HepG2 (cell line): ENCODE results near the gene ZNF628. TPM values are rescaled to one million over a fixed set of nuclear protein-coding genes. Genes with fewer than 3 reads are reported as not detected.

Experiments
- ATF1 ChIP-seq: IDR thresholded peaks from 2 replicates; pipeline ENCODE4 v1.6.1; 2016; ENCODE audit warnings: mild to moderate bottlenecking, control low read depth
- CREB1 ChIP-seq, 2 experiments: fragments of 450-650 bp in 1 of 2; IDR thresholded peaks; 2 replicates each; pipeline ENCODE4 v1.6.1; 2016 to 2017; ENCODE audit warnings: control low read depth in 1 of 2, mild to moderate bottlenecking in 1 of 2, missing compliant biosample characterization in 1 of 2, missing genetic modification characterization in 1 of 2
- GATAD1 ChIP-seq: IDR thresholded peaks from 2 replicates; pipeline ENCODE4 v1.6.1; 2016; ENCODE audit warnings: missing genetic modification reagents, missing compliant biosample characterization
- GATAD2A ChIP-seq: IDR thresholded peaks from 2 replicates; pipeline ENCODE4 v1.6.1; 2016
- HNRNPH1 ChIP-seq: fragments of 200-400 bp; formaldehyde crosslinking; optimal IDR thresholded peaks from 2 replicates; pipeline ENCODE3; 2017; ENCODE audit warnings: mild to moderate bottlenecking, low read depth, low read length
- NFKB2 ChIP-seq: sonication (generic); formaldehyde crosslinking; IDR thresholded peaks from 2 replicates; pipeline ENCODE4 v1.4.0; 2020; ENCODE audit warnings: missing genetic modification reagents, borderline replicate concordance
- PAWR ChIP-seq: sonication (generic); formaldehyde crosslinking; IDR thresholded peaks from 2 replicates; pipeline ENCODE4 v1.4.0; 2020; ENCODE audit warnings: missing genetic modification reagents, mild to moderate bottlenecking, borderline replicate concordance
- PHB2 ChIP-seq: fragments of 450-650 bp; IDR thresholded peaks from 2 replicates; pipeline ENCODE4 v1.6.1; 2018; ENCODE audit not compliant: partially characterized antibody
- PLRG1 ChIP-seq: fragments of 450-650 bp; conservative IDR thresholded peaks from 2 replicates; pipeline ENCODE4 v1.6.1; 2016
- REPIN1 ChIP-seq: sonication (generic); formaldehyde crosslinking; IDR thresholded peaks from 2 replicates; pipeline ENCODE4 v1.8.0; 2022; ENCODE audit warnings: missing genetic modification reagents, low read depth, mild to moderate bottlenecking, borderline replicate concordance
- RXRA ChIP-seq: sonication (generic); formaldehyde crosslinking; IDR thresholded peaks from 2 replicates; pipeline ENCODE4 v1.5.1; 2020; ENCODE audit warnings: missing genetic modification reagents
- SATB2 ChIP-seq: sonication (generic); formaldehyde crosslinking; IDR thresholded peaks from 2 replicates; pipeline ENCODE4 v1.5.0; 2020; ENCODE audit warnings: missing genetic modification reagents
- SRY ChIP-seq: sonication (generic); formaldehyde crosslinking; IDR thresholded peaks from 2 replicates; pipeline ENCODE4 v1.8.0; 2022; ENCODE audit warnings: mild to moderate bottlenecking, missing genetic modification reagents
- TBP ChIP-seq: sonication (generic); formaldehyde crosslinking; IDR thresholded peaks from 2 replicates; pipeline ENCODE4 v1.5.0; 2020; ENCODE audit warnings: missing genetic modification reagents
- XRCC5 ChIP-seq: fragments of 200-400 bp; formaldehyde crosslinking; optimal IDR thresholded peaks from 2 replicates; pipeline ENCODE3; 2017; ENCODE audit warnings: mild to moderate bottlenecking, low read length
- ZEB1 ChIP-seq: IDR thresholded peaks from 2 replicates; pipeline ENCODE4 v1.6.1; 2012; ENCODE audit warnings: mild to moderate bottlenecking, low read depth, inconsistent platforms; ENCODE audit not compliant: insufficient replicate concordance
- ZNF224 ChIP-seq: sonication (generic); formaldehyde crosslinking; IDR thresholded peaks from 2 replicates; pipeline ENCODE4 v1.5.0; 2020; ENCODE audit warnings: mild to moderate bottlenecking, missing genetic modification reagents
- ZNF501 ChIP-seq: sonication (generic); formaldehyde crosslinking; IDR thresholded peaks from 2 replicates; pipeline ENCODE4 v1.5.1; 2020; ENCODE audit warnings: mild to moderate bottlenecking, moderate library complexity, missing genetic modification reagents
- ZNF503 ChIP-seq: sonication (generic); formaldehyde crosslinking; IDR thresholded peaks from 2 replicates; pipeline ENCODE4 v1.4.0; 2020; ENCODE audit warnings: missing genetic modification reagents
- ZNF546 ChIP-seq: sonication (generic); formaldehyde crosslinking; conservative IDR thresholded peaks from 2 replicates; pipeline ENCODE4 v1.8.1; 2023; ENCODE audit warnings: mild to moderate bottlenecking, missing genetic modification reagents
- ZNF547 ChIP-seq: sonication (generic); formaldehyde crosslinking; IDR thresholded peaks from 2 replicates; pipeline ENCODE4 v1.5.1; 2020; ENCODE audit warnings: mild to moderate bottlenecking, missing genetic modification reagents
- ZNF552 ChIP-seq: sonication (generic); formaldehyde crosslinking; IDR thresholded peaks from 2 replicates; pipeline ENCODE4 v1.9.0; 2022; ENCODE audit warnings: missing genetic modification reagents, mild to moderate bottlenecking, borderline replicate concordance
- ZNF629 ChIP-seq: sonication (generic); formaldehyde crosslinking; conservative IDR thresholded peaks from 2 replicates; pipeline ENCODE4 v1.5.0; 2020; ENCODE audit warnings: missing genetic modification reagents
- polyA plus RNA-seq, 8 experiments: library from polyadenylated mRNA; depleted of rRNA in 3 of 8; stranded (reverse) in 7 of 8; unstranded in 1 of 8; fragments of >200 nt; fragmentation: Illumina TruSeq in 4 of 8; extraction: Trizol in 4 of 8; gene quantifications; 2 replicates each; pipeline versions ENCODE4 v1.2.1 to v1.2.3, GENCODE V29; 2011 to 2016; ENCODE audit warnings: low read depth in 4 of 8, missing spikeins in 1 of 8, mixed read lengths in 1 of 8; ENCODE audit not compliant: insufficient read depth in 1 of 8
- total RNA-seq, 5 experiments: library from RNA; depleted of rRNA; stranded (reverse); fragments of >200 nt; fragmentation: Illumina TruSeq; extraction: Trizol; gene quantifications; 2 replicates each; pipeline ENCODE4 v1.2.3, GENCODE V29; 2016; ENCODE audit warnings: low read depth in 1 of 5
- TF ChIP-seq, protein P1 (sequence below): sonication (generic); formaldehyde crosslinking; IDR thresholded peaks from 2 replicates; pipeline ENCODE4 v1.4.0; 2020; ENCODE audit warnings: missing genetic modification reagents
- TF ChIP-seq, protein P2 (sequence below): sonication (generic); formaldehyde crosslinking; IDR thresholded peaks from 2 replicates; pipeline ENCODE4 v1.8.1; 2022; ENCODE audit warnings: low read depth, mild to moderate bottlenecking, missing genetic modification reagents

Gene ZNF628
- total and polyA plus RNA-seq, 2 of the 13 experiments (the other 11 are each of a cell fraction or from before 2014, with no cell fraction given): 0.54 to 1.2 TPM

DNA sequence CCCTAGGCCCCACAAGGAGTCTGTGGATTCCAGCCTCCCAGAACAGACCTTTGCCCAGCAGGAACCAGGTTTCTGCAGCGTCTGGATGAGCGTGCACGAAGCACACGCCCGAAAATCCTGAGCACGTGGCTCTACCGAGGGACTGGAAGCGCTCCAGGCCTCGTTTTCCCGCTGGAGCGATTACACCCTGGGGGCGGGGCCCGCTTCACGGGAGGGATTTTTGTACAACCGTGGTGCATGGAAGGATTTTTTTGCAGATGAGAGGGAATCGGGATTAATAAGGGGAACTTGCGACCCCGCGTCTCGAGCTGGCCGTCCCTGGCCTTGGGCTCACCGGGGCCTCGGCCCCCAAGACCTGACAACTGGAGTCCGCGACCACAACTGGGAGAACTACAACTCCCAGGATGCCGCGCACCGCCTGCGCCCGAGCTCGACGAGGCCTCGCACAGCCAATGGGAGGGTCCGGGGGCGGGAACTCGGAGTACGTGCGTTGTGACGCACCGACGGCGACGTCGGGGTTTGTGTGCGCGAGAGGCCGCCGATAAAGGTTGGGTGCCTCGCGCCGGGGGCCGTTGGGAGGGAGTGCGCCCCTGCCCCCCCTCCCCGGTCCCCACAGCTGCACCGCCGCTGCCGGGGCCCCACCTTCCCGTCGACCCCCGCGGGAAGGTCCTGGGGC, at the start of gene ZNF628 (continued):
- TF ChIP-seq ZNF503 (CRISPR knock-in tag): peak; percentile 55; the same call in 1 of the 2 replicates
- TF ChIP-seq ATF1: peak; percentile 97
- TF ChIP-seq GATAD2A (CRISPR knock-in tag): peak; percentile 51; the same call in 1 of the 2 replicates
- TF ChIP-seq PHB2: no peak
- peak; percentile 95 for TF ChIP-seq CREB1 (IDR thresholded peaks at IDR 0.05)
- peak; percentile 97 for TF ChIP-seq CREB1 (CRISPR knock-in tag; IDR thresholded peaks at IDR 0.05)
- TF ChIP-seq ZNF546 (CRISPR knock-in tag): peak; percentile 93
- TF ChIP-seq ZNF547 (CRISPR knock-in tag): peak; percentile 95
- TF ChIP-seq ZNF629 (CRISPR knock-in tag): 0 out of 2 replicates have a peak, but pooled peaks have one; percentile 6
- no peak for TF ChIP-seq XRCC5
- TF ChIP-seq NFKB2 (CRISPR knock-in tag): peak; percentile 96
- peak; percentile 88; the same call in 1 of the 2 replicates for TF ChIP-seq SATB2 (CRISPR knock-in tag)
- peak; percentile 70 for TF ChIP-seq RXRA (CRISPR knock-in tag)
- TF ChIP-seq, protein P1, sequence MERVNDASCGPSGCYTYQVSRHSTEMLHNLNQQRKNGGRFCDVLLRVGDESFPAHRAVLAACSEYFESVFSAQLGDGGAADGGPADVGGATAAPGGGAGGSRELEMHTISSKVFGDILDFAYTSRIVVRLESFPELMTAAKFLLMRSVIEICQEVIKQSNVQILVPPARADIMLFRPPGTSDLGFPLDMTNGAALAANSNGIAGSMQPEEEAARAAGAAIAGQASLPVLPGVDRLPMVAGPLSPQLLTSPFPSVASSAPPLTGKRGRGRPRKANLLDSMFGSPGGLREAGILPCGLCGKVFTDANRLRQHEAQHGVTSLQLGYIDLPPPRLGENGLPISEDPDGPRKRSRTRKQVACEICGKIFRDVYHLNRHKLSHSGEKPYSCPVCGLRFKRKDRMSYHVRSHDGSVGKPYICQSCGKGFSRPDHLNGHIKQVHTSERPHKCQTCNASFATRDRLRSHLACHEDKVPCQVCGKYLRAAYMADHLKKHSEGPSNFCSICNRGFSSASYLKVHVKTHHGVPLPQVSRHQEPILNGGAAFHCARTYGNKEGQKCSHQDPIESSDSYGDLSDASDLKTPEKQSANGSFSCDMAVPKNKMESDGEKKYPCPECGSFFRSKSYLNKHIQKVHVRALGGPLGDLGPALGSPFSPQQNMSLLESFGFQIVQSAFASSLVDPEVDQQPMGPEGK (CRISPR knock-in tag): peak; percentile 93
- TF ChIP-seq ZNF501 (CRISPR knock-in tag): peak; percentile 83
- no peak for TF ChIP-seq PLRG1
- peak; percentile 81 for TF ChIP-seq GATAD1 (CRISPR knock-in tag)
- TF ChIP-seq, protein P2, sequence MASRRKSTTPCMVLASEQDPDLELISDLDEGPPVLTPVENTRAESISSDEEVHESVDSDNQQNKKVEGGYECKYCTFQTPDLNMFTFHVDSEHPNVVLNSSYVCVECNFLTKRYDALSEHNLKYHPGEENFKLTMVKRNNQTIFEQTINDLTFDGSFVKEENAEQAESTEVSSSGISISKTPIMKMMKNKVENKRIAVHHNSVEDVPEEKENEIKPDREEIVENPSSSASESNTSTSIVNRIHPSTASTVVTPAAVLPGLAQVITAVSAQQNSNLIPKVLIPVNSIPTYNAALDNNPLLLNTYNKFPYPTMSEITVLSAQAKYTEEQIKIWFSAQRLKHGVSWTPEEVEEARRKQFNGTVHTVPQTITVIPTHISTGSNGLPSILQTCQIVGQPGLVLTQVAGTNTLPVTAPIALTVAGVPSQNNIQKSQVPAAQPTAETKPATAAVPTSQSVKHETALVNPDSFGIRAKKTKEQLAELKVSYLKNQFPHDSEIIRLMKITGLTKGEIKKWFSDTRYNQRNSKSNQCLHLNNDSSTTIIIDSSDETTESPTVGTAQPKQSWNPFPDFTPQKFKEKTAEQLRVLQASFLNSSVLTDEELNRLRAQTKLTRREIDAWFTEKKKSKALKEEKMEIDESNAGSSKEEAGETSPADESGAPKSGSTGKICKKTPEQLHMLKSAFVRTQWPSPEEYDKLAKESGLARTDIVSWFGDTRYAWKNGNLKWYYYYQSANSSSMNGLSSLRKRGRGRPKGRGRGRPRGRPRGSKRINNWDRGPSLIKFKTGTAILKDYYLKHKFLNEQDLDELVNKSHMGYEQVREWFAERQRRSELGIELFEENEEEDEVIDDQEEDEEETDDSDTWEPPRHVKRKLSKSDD (CRISPR knock-in tag): 0 out of 2 replicates have a peak, but pooled peaks have one; percentile 28
- peak; percentile 43; the same call in 1 of the 2 replicates for TF ChIP-seq ZNF224 (CRISPR knock-in tag)
- TF ChIP-seq PAWR (CRISPR knock-in tag): 0 out of 2 replicates have a peak, but pooled peaks have one; percentile 56
- TF ChIP-seq SRY: 0 out of 2 replicates have a peak, but pooled peaks have one; percentile 96
- no peak for TF ChIP-seq ZEB1
- no peak for TF ChIP-seq ZNF552 (CRISPR knock-in tag)
- 0 out of 2 replicates have a peak, but pooled peaks have one; percentile 22 for TF ChIP-seq REPIN1 (CRISPR knock-in tag)
- no peak for TF ChIP-seq HNRNPH1
- TF ChIP-seq TBP (CRISPR knock-in tag): peak; percentile 90; the same call in 1 of the 2 replicates
